Spleen (tissue), 11 donors: ENCODE measurements around the gene PTPRC. TPM values are rescaled to one million over a fixed set of nuclear protein-coding genes. Genes with fewer than 3 reads are reported as not detected.

Source experiments
- DNase-seq: peaks from one replicate; pipeline ENCODE4 v3.0.0-alpha.2; 2020
- H3K27ac ChIP-seq, 8 donors: fragments of 200-600 bp; sonication (generic) in 7 of 8; 1 replicate in 4 of 8; 2 replicates in 4 of 8; pipeline versions ENCODE4 v1.5.0 to v1.8.0; 2016 to 2021; ENCODE audit warnings: inconsistent platforms in 4 of 8, mild to moderate bottlenecking in 4 of 8, moderate library complexity in 1 of 8
- H3K27me3 ChIP-seq, 7 donors: fragments of 200-600 bp; sonication (generic) in 6 of 7; replicated peaks in 1 of 7; 1 replicate in 4 of 7; 2 replicates in 3 of 7; pipeline versions ENCODE4 v1.5.0 to v1.8.0; 2016 to 2021; ENCODE audit warnings: inconsistent platforms in 3 of 7, mild to moderate bottlenecking in 1 of 7
- H3K36me3 ChIP-seq, 6 donors: fragments of 200-600 bp; sonication (generic) in 5 of 6; 1 replicate in 4 of 6; 2 replicates in 2 of 6; pipeline versions ENCODE4 v1.5.0 to v1.8.0; 2016 to 2021; ENCODE audit warnings: inconsistent platforms in 2 of 6
- H3K4me1 ChIP-seq, 6 donors: fragments of 200-600 bp; sonication (generic) in 5 of 6; 1 replicate in 3 of 6; 2 replicates in 3 of 6; pipeline versions ENCODE4 v1.5.0 to v1.8.0; 2016 to 2021; ENCODE audit warnings: inconsistent platforms in 3 of 6
- H3K4me3 ChIP-seq, 8 donors: fragments of 200-600 bp; sonication (generic) in 7 of 8; 1 replicate in 4 of 8; 2 replicates in 4 of 8; pipeline versions ENCODE4 v1.5.0 to v1.8.0; 2016 to 2021; ENCODE audit warnings: inconsistent platforms in 4 of 8, mild to moderate bottlenecking in 4 of 8, moderate library complexity in 2 of 8
- H3K9me3 ChIP-seq, 8 donors: fragments of 200-600 bp; sonication (generic) in 7 of 8; 1 replicate in 4 of 8; 2 replicates in 4 of 8; pipeline versions ENCODE4 v1.5.0 to v1.8.0; 2016 to 2021; ENCODE audit warnings: inconsistent platforms in 4 of 8
- CTCF ChIP-seq, 11 experiments: fragments of 200-600 bp in 7 of 11; fragments of 450-650 bp in 4 of 11; sonication (generic) in 4 of 11; IDR thresholded peaks in 8 of 11; conservative IDR thresholded peaks in 3 of 11; 1 replicate in 7 of 11; 2 replicates in 4 of 11; pipeline versions ENCODE4 v1.4.0 to v1.8.0; 2016 to 2021; ENCODE audit warnings: antibody characterized with exemption in 11 of 11, inconsistent platforms in 4 of 11, mild to moderate bottlenecking in 1 of 11
- POLR2A ChIP-seq, 3 donors: fragments of 450-650 bp; IDR thresholded peaks; one replicate each; pipeline ENCODE4 v1.5.1; 2017; ENCODE audit warnings: antibody characterized with exemption in 3 of 3, mild to moderate bottlenecking in 1 of 3
- POLR2AphosphoS5 ChIP-seq, 3 donors: sonication (generic); formaldehyde crosslinking; IDR thresholded peaks; one replicate each; pipeline ENCODE4 v1.5.1; 2017; ENCODE audit warnings: antibody characterized with exemption in 3 of 3
- WGBS, 5 donors: extraction: QIAGEN DNeasy Blood & Tissue Kit in 3 of 5; methylation state at CpG; one replicate each; pipeline versions ENCODE4 v1.1.5 to v1.1.7; 2013 to 2018; 5-methylcytosine and 5-hydroxymethylcytosine counted together
- intact Hi-C: fragments of 100-400 bp; cut with DNase I; formaldehyde crosslinking; loops from one replicate; pipeline ENCODE4 v1.15.0; 2023; ENCODE audit warnings: low total_unique reads
- polyA plus RNA-seq, 3 donors: library from polyadenylated mRNA; stranded (reverse); fragments of 200-250 nt; gene quantifications; one replicate each; pipeline ENCODE4 v1.2.1, GENCODE V29; 2013
- total RNA-seq, 7 donors: library from RNA; depleted of rRNA in 3 of 7; stranded (reverse); fragments of >200 nt in 3 of 7; fragmentation: NEBNext Ultra II Directional in 4 of 7; extraction: Animal tissue kit (Norgen Biotek cat#: 25700) in 4 of 7; gene quantifications; one replicate each; pipeline versions ENCODE4 v1.1.0 to v1.2.1, GENCODE V29; 2016 to 2021
- donor health status: healthy with polysubstance abuse.
- donor health status: DM: no; HTN: no; CAD: no; lungs with moderate emphysema.
- donor health status: DM: no; HTN: no; CAD: no.
- donor health status: Bipolar disorder and iron deficiency.
- donor health status: healthy.
- donor health status: DM: no; HTN: no; CAD: no.
- donor health status: DM: yes; HTN: yes; CAD: no.

The PTPRC gene
- total and polyA plus RNA-seq, 10 donors = 79.2 to 716 (median 476) TPM

GRCh38 chr1:198620951-198621824 lies 17.7 kb upstream of the PTPRC start:
- H3K4me1 ChIP-seq = peaks cover 34 to 79% (median 69%) of the 10 kb centered on the region in 6 donors
- peak; percentile 87 for DNase-seq
- TF ChIP-seq POLR2AphosphoS5 (IDR thresholded peaks at IDR 0.05) (peak in 2 of 3 donors; percentile 70 to 80), POLR2A (IDR thresholded peaks at IDR 0.05) (peak in 1 of 3 donors; percentile 22), CTCF (IDR thresholded peaks at IDR 0.05 in 8 of 11, conservative IDR thresholded peaks at IDR 0.05 in 3 of 11) (peak in 2 of 11 experiments; percentile 7 to 25)
- H3K36me3 ChIP-seq = no peaks in the 10 kb centered on the region
- intact Hi-C loops = no loop called here
- 32 to 49% (median 38%) methylated on average over 10 of the region's 10 CpGs for whole genome bisulfite sequencing, 5 donors
- peak overlapping the region; percentile 73 to 96 (median 90) for H3K27ac ChIP-seq
- no peaks in the 10 kb centered on the region for H3K9me3 ChIP-seq
- no peaks in the 10 kb centered on the region for H3K27me3 ChIP-seq
- H3K4me3 ChIP-seq = peak overlapping the region in 5 of 8 donors; percentile 6 to 61 (median 19)

- TF ChIP-seq POLR2A (IDR thresholded peaks at IDR 0.05) (no peak), CTCF (IDR thresholded peaks at IDR 0.05 in 8 of 11, conservative IDR thresholded peaks at IDR 0.05 in 3 of 11) (no peak), POLR2AphosphoS5 (IDR thresholded peaks at IDR 0.05) (no peak)
- no peak for DNase-seq
- Histone ChIP-seq H3K4me1 (peaks cover 34 to 84% (median 68%) of the 10 kb centered on the region in 6 donors), H3K27ac (peak overlapping the region; percentile 73 to 96 (median 90)), H3K9me3 (no peaks in the 10 kb centered on the region), H3K36me3 (no peaks in the 10 kb centered on the region), H3K4me3 (peak overlapping the region in 3 of 8 donors; percentile 11 to 61 (median 19)), H3K27me3 (no peaks in the 10 kb centered on the region)
- intact Hi-C loops = no loop called here
- WGBS, 5 donors = 20 to 70% (median 46%) methylated on average over 1 of the region's 1 CpG
Observed at GRCh38 chr1:198622001-198622400, 16.8 kb upstream of the PTPRC start.

GRCh38 chr1:198623752-198624647 lies 14.8 kb upstream of the PTPRC start:
- Histone ChIP-seq H3K9me3 (no peaks in the 10 kb centered on the region), H3K36me3 (no peaks in the 10 kb centered on the region), H3K4me1 (peaks cover 34 to 97% (median 69%) of the 10 kb centered on the region in 6 donors), H3K27me3 (no peaks in the 10 kb centered on the region), H3K4me3 (no peak overlapping the region), H3K27ac (peak overlapping the region; percentile 23 to 96 (median 86))
- WGBS, 5 donors = 41 to 63% (median 53%) methylated on average over 4 of the region's 4 CpGs
- intact Hi-C loops = no loop called here
- no peak for DNase-seq
- TF ChIP-seq CTCF (IDR thresholded peaks at IDR 0.05 in 8 of 11, conservative IDR thresholded peaks at IDR 0.05 in 3 of 11) = no peak
- TF ChIP-seq POLR2A (IDR thresholded peaks at IDR 0.05) = no peak
- TF ChIP-seq POLR2AphosphoS5 (IDR thresholded peaks at IDR 0.05) = no peak
